NCI-H1105 treated with DMSO at 0.1 percent for 48 hours (cell line): Measurements from ENCODE around the gene EFHC1.
"Not testable (repeated sequence)": the region's sequence is repeated elsewhere in the genome, so short reads cannot be mapped to it uniquely, and the experiment has no call there.

Source experiments
- DNase-seq: peaks from one replicate; lab custom pipeline; 2025; lab: John Stamatoyannopoulos, UW

Gene EFHC1

DNA sequence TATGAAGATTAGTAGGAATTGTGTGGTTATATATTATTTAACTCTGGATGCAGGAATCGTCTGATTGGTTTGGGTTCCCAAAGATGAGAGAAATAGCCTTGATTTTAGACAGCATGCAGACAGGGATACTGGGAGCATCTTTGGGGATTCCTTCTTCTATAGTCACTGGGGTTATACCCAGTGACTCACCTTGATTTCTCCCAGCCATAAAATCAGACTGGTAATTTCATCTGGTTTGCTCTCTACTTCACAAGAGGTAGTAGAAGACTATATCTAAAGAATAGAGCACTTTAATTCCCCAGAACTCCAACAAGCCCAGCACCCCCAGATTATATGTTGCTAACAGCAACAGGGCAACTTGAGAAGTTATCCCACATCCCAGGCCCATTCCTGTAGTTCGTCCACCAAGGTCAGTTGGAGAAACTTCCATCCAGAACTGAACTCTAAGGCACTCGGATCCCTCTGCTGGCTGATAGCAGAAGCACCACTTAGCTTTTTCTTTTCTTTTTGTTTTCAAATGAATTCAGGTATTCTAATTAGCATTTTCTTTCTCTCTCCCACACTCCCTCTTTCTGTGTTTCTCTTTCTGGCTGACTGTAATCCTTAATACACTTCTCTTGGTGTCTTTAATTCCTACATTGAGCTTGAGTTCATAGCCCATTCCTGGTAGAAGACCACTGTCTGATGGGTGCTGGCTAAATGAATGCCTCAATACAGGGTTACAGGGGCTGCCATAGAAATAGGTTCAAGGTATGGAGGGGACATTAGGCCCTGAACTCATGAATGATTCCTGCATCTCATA, 20.4 kb upstream of the EFHC1 start:
- DNase-seq: peak; percentile 43

- DNase-seq: no peak
These were observed 19.7 kb upstream of the EFHC1 start for GRCh38 chr6:52400313-52401041.

GRCh38 chr6:52403086-52403485, 17.1 kb upstream of the EFHC1 start:
- no peak for DNase-seq

GRCh38 chr6:52403627-52404026, 16.5 kb upstream of the EFHC1 start:
- DNase-seq: peak; percentile 80

- no peak for DNase-seq
These were observed 14.9 kb upstream of the EFHC1 start for GRCh38 chr6:52405243-52405642.

GRCh38 chr6:52407467-52407866, 12.7 kb upstream of the EFHC1 start:
- DNase-seq: peak; percentile 77

- DNase-seq: no peak
These were observed 10.6 kb upstream of the EFHC1 start for GRCh38 chr6:52409499-52409898.

GRCh38 chr6:52410979-52411378, 9.2 kb upstream of the EFHC1 start:
- DNase-seq: no peak

- no peak for DNase-seq
These were observed 8.2 kb upstream of the EFHC1 start for GRCh38 chr6:52411911-52412310.

DNA sequence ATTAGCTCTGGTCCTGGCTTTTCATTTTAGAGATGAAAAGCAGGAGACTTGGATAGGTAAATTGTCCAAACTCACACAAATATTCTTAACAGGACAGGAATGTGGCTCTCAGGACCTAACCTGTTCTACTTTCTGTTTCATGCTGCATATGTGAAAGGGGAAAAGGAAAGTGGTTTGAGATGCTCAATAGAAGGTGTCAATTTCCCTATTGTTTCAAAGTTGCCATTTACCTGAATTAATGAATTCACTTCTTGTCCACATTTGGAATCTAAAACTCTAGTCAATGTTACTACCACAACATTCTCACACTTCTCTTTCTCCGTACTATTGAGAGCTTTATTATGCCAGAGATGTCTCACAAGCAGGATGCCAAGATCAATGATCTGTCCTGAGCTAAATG, 4.8 kb upstream of the EFHC1 start:
- no peak for DNase-seq

- no peak for DNase-seq
These were observed 4.1 kb upstream of the EFHC1 start for GRCh38 chr6:52415917-52416628.

- DNase-seq: peak; percentile 71
These were observed 3.5 kb upstream of the EFHC1 start for GRCh38 chr6:52416629-52417151.

GRCh38 chr6:52417675-52418111, 2.4 kb upstream of the EFHC1 start:
- no peak for DNase-seq

DNA sequence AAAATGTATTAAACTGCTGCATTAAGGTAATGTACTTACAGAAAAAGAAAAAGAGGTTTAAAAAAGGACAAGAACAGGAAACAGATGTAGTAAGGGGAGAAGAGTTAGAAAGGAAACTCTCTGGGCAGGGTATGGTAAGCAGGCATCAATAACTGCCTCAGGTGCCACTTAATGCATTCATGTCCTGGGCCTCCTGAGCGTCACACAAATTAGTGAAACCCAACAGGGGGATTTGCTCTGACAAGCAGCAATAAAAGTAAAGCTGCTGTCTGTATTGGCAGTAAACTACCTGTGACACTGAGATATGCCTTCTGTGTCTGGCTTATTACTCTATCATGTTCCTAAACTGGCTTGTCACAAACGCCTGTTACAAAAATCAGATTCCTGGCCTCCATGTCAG, 1.5 kb upstream of the EFHC1 start:
- DNase-seq: no peak

DNA sequence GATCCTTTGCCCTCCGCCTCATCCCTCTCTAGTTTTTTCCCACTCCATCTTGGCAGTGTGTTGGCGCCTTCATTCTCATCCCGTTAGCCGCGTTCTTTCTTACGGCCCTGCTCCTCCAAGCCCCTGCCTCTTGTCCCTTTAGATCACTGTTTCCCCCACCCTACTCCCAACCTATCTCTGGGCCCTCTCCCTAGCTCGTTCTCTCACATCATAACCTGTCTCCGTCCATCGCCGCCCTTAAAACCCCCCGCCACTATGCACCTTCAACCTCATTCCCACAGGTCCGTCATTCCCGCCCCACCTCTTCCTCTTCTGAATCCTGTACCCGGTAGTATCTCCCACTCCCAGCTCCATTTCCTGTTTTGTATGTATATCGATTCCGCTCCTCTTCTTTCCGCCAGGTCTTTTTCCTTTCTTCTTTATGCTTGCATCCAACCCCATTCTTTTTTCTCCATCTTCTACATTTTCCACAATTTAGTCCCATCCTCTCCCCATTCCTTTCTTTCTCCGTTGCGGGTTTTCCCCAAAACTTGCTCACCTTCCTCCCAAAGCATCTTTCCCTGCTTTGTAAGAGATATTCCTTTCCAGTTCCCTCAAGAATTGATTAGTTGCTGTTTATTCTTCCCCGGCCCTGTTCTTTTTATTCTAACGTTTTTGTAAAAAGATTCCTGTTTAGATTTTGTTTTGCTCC, 671 bp downstream of the EFHC1 start:
- peak; percentile 85 for DNase-seq

- DNase-seq: no peak
These were observed 2.0 kb downstream of the EFHC1 start for GRCh38 chr6:52422156-52422555.

DNA sequence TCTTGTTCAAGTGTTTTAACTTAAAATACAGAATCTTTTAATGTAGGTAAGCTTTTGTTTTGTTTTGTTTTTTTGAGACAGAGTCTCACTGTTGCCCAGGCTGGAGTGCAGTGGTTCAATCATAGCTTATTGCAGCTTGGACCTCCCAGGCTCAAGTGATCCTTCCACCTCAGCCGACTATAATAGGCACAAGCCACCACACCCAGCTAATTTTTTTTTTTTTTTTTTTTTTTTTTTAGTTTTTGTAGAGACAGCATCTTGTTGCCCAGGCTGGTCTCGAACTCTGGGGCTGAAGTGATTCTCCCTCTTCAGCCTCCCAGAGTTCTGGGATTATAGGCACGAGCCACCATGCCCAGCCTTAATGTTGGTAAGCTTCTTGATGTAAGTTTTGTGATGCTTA, 3.3 kb downstream of the EFHC1 start:
- DNase-seq: no peak

- no peak for DNase-seq
These were observed 3.8 kb downstream of the EFHC1 start for GRCh38 chr6:52423971-52424381.

DNA sequence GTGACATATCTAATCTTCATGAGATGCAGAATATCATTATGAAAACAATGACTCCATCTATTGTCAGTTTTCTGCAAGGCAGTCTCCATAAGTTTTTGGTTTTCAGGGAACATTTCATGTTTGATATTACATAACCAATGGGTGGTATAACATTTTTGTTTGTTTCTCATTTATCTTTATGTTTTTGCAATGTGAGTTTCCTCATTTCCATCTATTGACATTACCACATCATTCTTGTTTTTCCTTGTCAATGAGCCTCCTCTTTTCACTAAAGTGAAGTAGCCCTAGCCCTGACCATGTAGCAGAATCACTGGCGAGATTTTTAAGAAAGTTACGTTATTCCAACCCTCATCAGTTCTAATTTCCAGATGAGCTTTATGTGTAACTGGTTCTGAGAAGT, 4.4 kb downstream of the EFHC1 start:
- no peak for DNase-seq

GRCh38 chr6:52426667-52427066, 6.5 kb downstream of the EFHC1 start:
- DNase-seq: no peak

DNA sequence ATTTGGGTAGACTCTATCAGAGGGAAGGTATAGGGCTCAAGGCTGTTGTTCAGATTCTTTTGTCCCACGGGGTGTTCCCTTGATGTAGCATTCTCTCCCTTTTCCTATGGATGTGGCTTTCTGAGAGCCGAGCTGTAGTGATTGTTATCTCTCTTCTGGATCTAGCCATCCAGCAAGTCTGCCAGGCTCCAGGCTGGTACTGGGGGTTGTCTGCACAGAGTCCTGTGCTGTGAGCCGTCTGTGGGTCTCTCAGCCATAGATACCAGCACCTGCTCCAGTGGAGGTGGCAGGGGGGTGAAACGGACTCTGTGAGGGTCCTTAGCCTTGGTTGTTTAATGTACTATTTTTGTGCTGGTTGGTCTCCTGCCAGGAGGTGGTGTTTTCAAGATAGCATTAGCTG, 13.2 kb downstream of the EFHC1 start:
- not testable (repeated sequence) for DNase-seq

GRCh38 chr6:52435345-52435744, 15.2 kb downstream of the EFHC1 start:
- DNase-seq: no peak
